HG03520 (cell line): ENCODE data around the gene DUS1L.

Experiments used
- ATAC-seq: cut with Tn5 transposase; IDR thresholded peaks from one replicate; pipeline ENCODE4 v1.9.1; 2021; ENCODE audit warnings: mild to moderate bottlenecking, moderate library complexity; ENCODE audit not compliant: unreplicated experiment

The DUS1L gene

DNA sequence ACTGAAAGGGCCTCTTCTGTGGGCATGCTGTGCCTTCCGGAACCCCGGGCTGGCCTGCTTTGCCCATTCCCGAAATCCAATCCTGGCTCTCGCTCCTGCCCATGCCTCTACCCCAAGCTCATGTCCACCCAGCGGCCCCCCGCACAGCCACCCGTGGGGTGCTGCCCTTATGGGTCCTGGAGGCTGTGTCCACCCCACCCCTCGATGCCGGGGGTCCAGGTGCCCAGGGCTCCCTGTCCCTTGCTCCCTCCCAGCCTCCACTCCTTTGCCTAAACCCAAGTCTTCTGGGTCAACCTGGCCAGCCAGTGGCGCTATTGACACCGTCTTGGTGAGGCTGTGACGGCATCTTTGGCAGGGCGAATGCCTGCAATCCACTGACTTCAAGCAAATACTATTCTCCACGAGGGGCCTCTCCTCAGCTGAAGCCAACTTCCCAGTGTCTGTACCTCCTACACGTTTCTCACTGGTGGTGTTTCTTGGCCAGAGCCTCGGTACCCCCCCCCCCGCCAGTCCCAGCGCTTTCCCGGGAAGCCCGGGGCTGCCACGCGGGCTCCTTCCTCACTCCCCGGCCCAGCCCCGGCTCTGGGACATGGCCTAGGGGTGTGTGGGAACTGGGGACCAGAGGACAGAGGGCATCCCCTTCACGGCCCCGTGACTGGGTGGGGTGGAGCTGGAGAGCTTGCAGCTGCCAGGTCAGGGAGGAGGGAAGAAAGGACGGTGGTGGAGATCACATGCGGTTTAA is 12.2 kb upstream of the DUS1L start:
- no peak for ATAC-seq

DNA sequence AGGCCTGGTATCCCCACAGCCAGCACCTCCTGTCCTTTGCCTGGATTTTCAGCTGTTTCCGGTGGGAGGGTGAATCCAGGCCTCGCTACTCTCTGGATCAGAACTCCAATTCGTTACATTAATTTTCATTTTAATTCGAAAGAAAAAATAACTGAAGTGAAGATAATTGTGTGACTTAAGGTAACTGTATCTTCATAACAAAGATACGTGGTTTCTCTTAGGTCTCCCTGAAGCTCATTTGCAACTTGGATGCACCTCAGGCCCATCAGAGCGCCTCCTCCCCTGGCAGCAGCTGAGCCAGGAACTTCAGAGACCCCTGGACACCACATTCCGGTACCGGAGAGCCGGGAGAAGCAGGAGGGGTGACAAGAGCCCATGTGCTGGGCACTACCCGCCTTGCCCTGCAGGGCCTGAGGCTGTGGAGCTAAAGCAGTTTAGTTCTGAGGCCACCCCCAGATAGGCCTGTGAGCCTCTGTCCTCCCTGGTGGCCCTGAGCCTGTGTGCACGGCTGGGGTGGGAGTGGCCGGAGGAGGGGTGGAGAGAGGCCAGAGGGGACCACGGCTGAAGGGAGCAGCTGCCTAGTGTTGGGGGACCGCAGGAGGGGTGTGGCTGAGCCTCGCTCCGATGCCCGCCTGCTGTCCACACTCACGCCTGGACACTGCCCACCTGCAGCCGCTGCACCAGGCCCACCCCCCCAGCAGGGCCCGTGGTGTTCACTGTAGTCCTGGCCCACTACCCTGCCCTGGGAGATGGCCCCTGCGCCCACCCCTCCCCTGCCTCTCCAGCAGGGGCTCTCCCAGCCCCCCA is 11.4 kb upstream of the DUS1L start:
- ATAC-seq = no peak

DNA sequence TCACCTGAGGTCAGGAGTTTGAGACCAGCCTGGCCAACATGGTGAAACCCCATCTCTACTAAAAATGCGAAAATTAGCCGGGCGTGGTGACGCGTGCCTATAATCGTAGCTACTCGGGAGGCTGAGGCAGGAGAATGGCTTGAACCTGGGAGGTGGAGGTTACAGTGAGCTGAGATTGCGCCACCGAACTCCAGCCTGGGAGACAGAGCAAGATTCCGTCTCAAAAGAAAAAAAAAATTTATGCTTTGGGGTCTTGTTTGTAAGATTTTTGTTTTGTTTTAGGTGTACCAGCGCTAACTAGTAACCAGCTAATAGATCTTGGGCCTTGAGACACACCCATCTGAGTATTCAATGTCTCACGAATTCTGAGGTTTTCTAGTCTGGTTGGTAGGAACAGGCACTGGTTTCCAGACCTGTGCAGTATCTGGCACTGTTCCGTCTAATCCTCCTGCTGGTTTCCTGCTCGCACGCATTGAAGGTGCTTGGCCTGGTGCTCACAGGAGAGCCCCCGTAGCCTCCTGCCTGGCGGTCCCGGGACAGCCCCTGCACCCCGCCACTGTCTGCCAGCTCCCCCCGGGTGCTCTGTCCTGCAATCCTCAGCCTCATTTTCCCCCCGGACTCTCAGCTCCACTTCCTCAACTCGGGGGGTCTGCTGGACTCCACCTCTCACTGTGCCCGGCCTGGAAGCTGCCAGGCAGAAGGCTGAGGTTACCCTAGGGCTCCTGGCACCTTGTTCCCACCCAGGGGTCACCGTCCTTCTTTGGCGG is 10.6 kb upstream of the DUS1L start:
- no peak for ATAC-seq

DNA sequence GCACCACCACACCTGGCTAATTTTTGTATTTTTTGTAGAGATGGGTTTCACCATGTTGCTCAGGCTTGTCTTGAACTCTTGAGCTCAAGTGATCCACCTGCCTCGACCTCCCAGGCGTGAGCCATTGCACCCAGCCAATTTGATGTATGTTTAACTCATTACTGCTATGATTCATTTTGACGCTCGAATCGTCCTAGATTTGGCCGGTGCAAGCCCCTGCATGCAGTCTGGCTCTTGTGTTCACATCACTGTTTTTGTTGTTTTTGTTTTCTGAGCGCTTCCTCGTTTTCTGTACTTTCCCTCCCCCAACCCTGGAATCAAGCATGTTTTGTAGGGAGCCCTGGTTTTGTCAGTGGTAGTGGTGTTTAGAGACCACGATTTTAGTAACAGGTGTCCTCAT is 7.8 kb upstream of the DUS1L start:
- ATAC-seq = no peak

DNA sequence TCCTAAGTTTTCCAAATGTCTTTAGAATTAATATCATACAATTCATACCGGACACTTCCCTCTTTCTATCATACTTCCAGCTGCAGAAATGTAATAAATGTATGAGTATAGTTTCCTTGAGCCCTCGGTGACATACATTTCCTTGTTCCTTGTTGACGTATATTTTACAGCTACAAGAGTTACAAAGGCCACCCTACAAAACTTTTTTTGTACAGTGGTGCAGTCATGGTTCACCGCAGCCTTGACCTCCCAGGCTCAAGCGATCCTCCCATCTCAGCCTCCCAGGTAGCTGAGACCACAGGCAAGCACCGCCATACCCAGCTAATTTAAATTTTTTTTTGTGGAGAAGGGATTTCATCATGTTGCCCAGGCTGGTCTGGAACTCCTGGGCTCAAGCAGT is 7.2 kb upstream of the DUS1L start:
- no peak for ATAC-seq

DNA sequence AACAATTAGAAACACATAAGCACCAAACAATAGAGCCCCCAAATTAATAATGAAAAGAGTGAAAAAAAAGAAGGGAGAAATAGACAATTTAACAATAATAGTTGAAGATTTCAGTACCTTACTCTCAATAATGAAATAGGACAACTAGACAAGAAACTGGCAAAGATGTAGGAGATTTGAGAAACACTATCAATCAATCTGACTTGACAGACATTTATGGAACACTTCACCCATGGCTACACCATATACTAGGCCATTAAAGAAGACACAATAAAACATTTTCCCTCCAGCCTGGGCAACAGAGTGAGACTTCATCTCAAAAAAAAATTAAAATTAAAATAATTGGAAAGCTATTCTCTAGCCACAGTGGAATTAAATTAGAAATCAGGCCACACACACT is 5.0 kb upstream of the DUS1L start:
- ATAC-seq = no peak

DNA sequence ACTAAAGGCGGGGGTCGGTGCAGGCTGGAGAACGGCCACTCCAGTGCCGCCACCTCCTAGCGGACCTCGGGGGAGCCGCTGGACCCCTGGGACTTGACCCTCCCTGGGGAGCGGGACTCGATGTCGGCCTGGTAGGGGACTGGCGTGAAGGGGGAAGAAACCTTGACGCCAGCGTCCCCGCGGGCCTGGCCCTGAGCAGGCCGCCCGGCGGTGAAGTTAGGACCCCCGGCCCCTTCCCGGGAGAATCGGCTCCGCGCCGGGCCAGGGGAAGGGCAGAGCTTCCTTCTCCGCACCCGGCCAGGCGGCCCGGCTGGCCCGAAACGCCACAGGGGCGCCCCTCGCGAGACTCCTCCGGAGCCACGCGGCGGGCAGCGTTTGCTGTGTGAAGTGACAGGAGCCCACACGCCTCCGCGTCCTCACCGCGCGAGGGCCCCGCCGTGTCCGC is 389 bp downstream of the DUS1L start:
- ATAC-seq = peak; percentile 31

DNA sequence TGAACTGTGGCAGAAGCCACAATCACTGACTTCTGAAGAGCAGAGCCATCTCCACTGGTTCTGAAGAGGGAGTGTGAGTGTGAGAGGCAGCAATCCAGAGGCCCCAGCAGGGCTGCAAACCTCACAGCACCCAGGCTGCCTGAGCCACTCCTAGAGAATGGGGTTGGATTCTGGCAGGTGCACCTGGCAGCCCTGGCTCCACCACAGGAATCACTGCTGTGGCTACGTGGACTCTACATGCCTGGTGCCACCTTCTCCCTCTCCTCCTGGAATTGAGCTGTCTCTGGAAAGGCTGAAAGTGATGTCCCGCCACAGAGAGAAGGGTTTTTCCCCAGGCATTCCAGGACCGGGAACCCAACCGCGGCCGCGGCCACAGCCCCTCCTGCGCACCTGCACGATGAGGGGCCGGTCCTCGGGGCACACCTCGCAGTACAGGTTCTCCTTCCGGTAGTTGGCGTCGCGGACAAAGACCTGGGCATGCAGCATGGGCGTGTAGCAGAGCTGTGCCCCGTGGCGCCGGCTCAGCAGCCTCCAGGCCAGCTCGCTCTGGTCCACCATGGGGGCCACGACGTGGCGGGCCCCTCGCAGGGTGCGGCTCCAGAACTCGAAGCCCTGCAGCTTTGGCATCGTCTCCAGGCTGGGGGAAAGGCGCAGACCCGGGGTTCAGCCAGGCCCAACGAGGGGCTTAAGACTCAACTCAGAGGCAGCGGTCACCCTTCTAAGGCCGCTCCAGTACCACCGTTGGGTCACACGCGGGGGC is 991 bp downstream of the DUS1L start:
- ATAC-seq = no peak

DNA sequence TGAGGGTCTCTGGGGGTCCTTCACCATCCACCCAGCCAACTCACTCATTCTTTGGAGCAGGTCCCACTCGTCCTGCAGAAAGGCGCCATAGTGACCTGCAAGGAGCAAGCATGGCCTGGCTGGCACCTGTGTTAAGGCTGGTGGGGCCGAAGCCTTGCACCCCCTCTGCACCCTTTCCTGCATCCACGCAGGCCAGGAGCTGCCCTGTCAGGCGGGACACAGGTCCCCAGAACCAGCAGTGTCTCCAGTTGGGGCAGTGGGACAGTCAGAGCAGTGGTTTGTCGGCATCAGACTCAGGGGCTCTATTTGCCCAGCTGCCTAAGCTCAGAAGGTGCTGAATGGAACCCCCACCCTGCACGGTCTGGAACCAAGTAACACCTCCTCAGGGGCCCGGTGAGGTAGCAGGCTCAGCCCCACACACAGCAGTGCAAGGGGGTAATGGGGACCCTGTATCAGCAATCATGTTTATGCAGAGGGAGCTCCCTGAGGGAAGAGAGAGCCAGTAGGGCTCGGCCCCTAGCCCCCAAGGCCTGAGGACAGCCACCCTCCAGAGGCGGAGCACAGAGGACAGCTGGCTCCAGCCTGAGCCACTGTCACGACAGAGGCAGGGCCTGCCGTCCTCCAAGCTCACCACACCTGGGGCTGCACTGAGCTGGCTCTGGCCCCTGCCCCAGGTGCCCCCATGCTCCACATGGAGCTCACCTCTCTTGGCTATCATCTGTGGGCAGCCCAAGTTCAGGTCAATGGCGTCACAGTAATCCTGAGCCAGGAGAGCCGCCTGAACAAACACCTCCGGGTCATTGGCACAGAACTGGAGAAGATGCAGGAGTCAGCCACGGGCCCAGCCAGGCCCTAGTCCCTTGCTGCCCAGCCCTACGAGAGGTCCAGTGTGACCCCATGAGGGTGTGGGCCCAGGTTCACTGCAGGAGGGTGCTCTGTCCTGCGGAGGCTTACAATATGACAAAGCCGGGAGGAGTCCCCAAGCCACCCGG is 1.9 kb downstream of the DUS1L start:
- ATAC-seq = no peak

DNA sequence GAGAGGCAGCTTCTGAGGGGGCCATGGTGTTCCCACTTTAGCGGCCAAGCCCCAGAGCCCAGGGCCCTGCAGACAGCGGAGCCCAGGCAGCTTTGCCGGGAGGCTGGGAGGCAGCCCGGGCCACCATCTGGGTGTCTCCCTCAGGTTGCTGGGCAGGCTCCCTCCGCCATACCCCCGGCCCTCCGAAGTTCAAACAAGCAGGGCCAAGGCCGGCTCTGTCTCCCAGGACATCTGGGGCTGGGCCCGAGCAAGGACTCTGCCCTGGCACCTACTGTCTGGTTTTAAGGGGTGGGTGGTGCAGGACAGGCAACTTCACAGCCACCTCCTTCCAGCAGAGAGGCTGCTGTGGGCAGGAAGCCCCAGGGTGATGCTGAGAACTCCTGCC is 2.6 kb downstream of the DUS1L start:
- no peak for ATAC-seq

DNA sequence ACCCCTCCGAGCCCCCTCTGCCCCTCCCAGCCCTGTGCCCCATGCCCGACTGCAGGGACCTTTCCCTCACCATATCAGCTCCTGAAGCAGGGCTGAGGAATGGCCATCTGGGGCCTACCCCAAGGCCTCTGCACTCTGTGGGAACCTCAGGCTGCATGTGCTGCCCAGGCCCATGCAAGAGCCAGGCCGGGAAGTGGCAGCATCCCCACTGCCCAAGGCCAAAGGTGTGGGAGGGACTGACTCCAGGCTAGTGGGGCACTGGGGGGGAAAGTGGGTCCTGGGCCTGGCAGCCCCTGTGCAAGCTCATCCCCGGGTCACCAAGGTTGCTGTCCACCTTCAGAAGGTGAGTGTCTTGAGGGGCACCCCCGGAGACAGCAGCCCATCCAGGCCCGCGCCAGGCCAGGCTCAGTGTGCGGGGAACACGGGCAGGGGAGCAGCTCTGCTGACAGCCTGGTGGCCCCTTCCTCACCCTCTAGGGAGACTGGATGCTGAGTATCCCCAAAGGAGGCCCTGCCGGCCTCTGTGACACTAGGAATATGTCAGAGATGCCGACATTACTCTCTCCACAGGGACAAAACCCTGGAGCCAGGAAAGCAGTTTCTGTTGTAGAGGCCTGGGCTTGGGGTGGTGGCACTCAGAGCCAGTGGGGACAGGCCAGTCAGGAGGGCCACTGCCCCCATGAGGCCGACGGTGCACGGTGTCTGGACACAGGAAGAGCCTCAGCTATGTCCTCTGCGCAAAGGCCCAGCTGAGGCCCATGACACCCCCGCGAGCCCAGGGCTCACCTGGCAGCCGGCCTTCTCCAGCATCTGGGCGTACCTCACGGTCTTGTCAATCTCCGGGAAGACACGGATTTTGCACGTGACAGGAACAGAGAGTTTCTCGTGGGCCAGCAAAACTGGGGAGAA is 3.3 kb downstream of the DUS1L start:
- no peak for ATAC-seq

DNA sequence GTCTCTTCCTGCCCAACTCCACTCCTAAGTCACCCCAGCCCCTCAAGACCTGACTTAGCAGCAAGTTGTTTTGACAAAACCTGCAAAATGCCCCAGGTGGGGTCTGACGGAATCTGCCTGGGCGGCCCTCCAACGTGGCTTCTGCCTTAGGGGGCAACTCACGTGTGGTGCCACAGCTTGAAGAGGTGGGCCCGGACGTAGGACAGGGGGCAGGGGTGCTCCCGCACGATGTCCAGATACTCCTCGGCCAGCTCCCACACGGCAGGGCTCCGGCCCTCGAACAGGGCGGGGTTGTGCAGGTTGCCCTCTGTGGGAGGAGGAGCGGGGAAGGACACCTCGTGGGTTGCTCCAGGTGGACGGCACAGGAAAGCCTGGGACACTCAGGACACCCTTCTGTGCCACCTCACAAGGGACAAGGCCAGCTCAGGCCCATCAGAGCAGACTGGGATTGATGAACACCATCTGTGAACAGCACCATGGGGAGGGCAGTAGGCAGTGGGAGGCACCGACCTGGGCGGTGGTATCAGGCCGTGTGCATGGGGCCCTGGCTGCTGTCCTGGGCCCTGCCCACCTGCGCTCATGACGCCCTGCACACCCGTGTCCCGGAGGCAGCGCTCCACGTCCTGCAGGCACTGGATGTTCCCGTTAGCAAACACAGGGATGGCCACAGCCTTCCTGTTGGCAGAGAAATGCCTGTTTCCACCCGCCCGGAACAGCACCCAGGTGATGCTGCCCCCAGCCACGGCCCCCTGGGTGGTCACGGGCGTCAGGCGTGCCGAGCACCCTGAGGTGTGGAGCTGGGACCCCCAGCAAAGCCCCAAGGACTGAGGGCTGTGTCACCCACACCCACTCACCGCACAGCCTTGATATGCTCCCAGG is 4.3 kb downstream of the DUS1L start:
- no peak for ATAC-seq

DNA sequence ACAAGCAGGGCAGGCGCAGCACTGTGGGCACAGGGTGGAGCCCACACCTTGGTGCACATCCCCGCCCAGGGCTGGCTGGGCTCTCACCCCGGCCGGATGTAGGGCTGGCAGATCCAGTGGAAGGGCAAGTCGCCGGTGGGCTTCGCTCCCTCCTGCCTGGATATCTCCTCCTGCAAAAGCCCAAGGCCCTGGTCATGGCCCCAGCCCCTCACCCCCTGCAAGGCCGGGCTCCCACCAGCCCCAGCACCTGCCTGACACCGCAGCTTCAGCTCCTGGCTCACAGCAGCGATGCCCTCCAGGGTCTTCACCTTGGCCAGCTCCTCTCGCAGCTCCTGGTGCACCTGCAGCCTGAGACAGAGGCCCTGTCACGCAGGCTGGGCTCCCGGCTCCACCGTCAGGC is 5.0 kb downstream of the DUS1L start:
- ATAC-seq = no peak

DNA sequence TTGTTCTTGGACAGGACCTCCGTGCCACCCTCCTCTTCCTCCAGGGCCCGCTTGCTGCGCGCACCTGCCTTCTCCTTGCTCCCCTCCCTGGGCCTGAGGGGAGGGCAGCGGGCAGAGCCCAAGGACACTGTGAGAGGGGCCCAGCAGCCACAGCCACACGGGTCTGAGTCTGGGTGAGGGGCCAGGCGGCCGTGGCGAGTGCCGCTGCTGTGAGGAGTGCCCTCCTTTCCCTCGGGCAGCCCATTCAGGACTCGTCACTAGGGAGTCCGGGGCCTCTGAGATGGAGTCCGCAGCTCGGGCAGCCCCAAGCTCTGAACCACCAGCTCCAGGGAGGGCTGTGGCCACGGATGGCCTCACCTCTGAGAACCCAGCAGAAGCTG is 5.6 kb downstream of the DUS1L start:
- no peak for ATAC-seq

DNA sequence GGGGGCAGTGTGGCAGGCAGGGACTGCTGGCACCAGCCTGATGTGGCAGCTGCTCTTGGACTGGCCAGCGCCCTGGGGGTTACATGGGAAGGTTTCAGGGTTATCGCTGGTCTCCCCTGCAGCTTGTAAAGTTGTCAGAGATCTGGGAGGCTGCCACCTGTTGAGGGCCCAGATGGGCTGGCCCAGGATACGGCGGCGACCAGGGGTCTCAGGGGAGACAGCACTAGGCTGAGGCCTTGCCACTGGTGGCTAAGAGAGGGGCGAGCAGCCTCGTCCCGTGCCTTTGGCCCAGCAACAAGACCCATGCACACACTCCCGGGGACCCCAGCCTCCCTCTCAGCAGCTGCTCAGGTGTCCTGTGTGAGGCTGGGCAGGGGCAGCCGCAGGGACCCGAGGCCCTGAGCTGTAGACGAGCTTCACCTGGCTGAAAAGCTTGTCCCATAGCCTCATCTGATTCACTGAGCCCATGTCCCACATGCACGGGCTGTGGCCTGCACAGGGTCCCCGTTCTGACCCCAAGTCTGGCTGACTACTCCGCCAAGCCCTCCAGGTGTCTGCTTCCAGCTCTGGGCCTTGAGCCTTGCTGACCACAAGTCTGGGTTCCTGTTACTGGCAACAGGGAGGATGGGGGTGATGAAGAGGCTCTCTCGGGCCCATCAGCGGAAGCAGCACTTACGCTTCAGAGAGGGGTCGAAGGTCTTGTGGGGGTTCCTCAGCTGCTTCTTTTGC is 6.2 kb downstream of the DUS1L start:
- ATAC-seq = no peak

DNA sequence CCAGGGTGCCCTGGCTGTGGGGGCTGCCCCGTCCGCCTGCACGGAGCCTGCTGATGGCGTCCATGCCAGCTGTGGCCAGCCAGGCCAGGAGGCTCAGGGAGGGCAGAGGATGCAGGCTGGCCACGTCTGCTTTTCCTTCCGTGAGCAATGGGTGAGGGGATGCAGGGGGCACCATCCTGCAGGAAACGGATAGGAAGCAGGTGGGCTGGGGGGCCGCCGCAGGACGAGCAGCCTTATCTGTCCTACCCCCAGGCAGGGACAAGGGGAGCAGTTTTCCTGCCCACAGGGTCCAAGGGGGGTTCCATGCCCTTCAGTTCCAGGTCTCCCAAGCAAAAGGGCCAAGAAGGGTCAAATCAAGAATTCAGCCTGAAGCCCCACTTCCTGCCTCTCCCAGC is 6.8 kb downstream of the DUS1L start:
- no peak for ATAC-seq

DNA sequence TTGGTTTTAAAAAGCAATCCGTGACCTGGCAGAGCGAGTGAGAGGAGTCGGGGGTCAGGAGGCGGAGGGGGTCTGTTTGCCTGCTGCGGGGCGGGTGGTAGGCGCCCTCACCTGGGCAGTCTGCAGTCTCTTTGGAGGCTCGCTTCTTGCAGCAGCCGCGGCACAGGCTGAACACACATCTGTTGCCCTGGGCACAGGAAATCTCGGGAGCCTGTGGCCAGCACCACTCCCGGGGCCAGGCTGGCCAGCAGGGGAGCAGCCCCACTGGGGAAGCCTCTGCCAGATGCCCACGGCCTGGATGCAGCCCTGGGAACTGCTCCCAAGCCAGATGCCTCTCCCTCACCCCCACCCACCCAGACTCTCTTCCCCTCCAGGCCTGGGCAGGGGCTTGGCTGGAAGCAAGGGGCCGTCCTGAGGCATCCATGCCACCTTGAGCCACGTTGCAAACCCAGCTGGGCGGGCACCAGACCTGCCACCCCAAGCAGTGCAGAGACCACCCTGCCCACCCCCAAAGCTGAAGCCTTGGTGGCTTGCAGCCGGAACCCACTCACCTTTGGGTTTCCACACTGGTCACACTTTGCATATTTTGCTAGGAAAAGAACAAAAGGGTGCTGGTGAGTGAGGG is 7.3 kb downstream of the DUS1L start:
- ATAC-seq = no peak
